DMS53 treated with DMSO at 0.1 percent for 48 hours (cell line): ENCODE results near the gene TCEAL7.
"Not testable (repeated sequence)": the region's sequence is repeated elsewhere in the genome, so short reads cannot be mapped to it uniquely, and the experiment has no call there.

ENCODE experiments used
- DNase-seq: peaks from one replicate; lab custom pipeline; 2025; ENCODE audit not compliant: unreplicated experiment; lab: John Stamatoyannopoulos, UW

TCEAL7 gene, protein sequence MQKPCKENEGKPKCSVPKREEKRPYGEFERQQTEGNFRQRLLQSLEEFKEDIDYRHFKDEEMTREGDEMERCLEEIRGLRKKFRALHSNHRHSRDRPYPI

DNA sequence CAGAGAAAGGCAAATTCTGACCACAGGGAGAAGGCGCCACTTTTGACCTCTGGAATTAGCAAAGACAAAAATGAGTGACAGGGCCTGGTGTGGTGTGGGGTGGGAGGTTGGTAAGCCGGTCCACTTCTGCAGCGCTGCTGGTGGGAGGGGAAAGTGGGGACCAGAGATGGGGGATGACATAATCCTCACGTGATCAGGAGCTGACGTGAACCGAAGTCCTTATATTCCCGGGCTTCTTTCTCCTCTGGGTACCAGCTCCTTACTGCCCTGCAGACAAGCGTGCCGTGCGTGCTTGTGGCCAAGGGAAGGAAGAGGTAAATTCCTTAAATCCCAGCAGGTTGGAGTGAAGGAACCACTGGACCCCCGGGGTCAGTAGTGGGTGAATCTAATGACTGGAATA, at the start of gene TCEAL7:
TSS of gene TCEAL7 (plus strand) at position 249 of the 400 bp plus-strand sequence. CDS start 1,165 bp downstream, outside the sequence.
- DNase-seq = no peak

DNA sequence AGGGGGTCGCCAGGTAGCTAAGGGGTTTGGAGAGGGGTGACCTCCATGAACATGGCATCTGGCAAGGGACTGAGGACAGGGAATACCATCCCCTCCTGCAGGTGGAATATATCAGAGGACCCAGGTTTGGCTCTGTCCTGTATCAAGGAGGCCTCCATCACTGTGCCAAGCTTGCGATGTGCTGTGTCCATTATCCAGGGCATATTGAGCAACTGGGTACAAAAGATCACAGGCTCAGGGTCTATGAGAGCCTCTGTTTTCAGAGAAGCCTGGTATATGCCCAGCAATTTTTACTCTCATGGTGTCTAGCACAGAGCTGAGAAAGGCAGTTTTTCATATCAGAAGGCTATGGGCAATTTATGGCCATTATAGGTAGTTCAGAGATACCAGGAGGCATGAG, 36.9 kb upstream of the TCEAL7 start:
- no peak for DNase-seq

DNA sequence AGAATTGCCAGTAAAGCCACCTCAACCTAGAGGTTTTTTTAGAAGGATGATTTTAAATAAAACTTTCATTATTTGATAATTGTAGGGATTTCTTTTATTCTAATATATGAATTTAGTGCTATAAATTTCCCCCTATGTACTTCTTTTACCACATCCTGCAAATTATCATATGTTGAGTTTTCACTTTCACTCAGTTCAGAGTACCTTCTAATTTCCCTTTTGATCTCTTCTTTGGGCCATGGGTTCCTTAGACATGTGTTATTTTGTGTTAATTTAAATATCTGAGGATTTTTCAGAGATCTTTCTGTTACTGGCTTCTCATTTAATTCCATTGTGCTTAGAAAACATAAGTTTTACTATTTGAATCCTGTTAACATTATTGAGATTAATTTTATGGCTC, 25.3 kb upstream of the TCEAL7 start:
- DNase-seq = no peak

DNA sequence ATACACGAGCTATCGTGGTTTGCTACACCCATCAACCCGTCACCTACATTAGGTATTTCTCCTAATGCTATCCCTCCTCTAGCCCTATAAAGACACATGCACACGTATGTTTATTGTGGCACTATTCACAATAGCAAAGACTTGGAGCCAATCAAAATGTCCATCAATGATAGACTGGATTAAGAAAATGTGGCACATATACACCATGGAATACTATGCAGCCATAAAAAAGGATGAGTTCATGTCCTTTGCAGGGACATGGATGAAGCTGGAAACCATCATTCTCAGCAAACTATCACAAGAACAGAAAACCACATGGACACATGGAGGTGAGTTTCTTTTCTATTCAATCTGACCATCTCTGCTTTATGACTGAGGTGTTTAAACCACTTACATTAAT, 24.4 kb upstream of the TCEAL7 start:
- DNase-seq = not testable (repeated sequence)

DNA sequence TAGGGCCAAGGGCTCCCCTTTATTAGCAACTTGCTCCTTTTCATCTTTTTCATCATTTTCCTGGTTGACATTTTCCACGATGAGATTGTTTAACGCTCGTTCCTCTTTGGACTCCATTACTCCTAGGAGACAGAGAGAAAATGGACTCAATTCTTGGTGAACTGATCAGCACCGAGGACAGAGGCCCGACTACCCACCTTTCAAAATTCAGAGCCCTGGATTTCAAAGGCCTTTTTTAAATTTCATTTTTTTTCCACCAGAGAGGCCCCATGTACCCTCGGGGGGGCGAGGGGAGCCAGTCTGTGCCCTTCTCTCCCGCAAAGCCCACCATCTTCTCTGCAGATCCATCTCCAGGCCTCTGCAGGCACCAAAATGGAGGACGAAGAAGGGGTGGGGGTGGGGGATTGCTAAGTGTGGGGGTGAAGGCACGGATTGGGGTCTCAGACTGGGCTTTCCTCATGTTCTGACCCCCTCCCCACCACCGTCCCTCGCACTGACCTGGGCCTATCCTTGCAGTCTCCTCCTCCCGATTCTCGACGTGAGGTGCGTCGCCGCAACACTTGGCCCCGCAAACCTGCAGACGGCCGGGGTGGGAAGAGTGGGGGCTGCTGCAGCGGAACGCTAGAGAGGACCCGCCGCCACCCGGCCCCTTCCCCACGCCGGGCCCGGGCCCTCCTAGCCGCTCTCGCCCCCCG, 20.0 kb upstream of the TCEAL7 start:
- no peak for DNase-seq

DNA sequence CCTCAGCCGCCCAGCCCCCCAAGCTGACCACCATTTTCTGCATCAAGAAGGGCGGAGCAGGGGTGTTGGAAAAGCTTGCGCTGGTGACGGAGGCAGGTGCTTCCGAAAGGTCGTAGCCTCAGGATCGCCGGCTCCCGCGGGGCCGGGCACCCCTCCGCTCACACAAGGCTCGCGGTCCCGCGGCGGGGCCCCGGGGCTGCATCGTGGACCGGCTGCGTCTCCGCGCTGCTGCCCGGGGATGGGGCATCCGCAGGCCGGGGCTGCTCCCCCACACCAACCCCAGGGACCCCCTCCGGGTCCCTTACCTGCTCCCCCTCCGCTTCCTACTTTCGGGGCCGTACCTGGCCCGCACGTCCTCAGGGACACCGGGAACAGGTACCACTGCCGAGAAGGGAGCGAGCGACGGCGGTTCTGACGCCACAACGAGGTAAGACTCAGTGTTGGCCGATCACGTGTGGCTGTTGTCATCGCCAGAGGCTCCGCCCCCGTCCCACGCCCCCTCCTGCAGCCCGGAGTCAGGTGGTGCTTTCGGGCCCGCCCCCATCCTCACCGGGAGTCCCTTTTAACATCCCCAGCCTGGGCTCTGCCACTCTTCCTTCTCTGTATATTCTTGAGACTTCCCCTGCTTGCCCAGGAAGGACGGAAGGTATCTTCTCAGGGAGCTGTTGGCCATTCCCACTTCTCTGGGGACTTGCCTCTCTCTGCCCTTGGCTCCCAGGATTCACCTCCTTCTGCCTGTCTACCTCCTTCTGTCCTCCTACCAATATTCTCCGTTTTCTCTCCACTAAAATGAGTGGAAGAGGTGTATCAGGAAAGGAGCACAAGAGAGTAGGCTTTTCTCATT, 19.3 kb upstream of the TCEAL7 start, which contains the start of gene BEX2:
TSS of gene BEX2 (minus strand) at position 436 of the 844 bp plus-strand sequence. CDS start 1,014 bp downstream, outside the sequence.
- DNase-seq = peak; percentile 75

DNA sequence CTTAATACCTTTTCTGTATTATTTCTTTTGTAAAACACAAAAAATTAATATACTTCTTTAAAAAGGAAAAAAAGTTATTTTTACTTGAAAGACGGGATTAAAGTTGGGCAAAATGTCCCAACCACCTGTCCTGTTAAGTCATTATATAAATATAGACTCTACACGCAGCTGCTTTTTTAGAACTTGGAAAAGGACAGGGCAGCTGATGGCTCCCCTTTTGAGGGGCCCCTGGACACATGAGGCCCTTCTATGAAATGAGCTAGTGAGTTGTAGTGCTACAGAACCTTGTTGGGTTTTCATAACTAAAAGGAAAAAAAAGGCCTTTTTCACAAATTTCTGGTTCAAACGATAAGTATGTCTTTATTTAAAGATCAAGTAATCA, 18.6 kb upstream of the TCEAL7 start:
- no peak for DNase-seq

DNA sequence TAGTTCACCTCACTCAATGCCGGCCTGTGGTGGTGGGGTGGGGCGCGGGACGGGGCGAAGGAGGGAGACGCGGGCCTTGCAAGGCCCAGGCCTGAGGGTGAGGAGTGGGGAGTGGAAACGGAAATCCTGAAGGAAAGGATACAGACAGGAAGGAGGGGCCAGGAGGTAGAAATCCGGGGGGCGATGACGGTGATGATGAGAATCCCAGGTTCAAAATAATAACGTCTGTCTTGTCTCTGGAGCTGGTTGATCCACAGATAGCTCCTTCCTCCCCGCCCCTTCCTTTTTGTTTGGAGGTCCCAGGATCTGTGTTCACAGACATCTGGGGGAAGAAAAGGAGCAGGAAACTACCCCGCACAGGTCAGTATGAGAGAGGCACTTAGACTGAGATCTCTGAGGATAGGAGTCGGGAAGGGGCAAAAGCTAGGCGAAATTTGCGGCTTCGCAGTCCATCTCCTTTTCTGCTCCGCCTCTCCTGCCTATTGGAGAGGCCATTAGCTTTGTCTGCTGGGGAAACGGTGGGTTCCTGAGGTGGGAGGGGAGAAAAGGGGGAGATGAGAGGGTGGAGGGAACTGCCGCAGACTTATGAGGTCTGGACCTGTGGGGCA, 746 bp downstream of the TCEAL7 start:
- DNase-seq = no peak

DNA sequence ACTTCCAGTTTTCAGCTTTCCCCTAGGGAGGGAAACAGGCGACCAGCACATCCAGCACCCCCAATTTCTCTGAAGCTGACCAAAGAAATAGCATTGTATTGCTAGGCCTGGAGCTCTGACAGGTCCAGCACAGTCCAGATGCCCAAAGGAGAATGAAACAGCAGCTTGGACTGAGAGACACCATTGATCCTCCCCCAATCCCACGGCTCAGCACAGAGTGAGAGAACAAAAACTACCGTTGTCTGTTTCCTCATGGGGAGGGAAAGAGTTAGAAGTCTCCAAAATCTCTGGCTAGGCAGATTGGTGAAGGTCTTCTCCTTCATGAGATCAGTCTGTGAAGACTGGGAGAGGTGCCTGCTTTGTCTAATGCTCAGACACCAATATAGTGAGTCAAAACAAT, 8.6 kb downstream of the TCEAL7 start:
- DNase-seq = no peak

DNA sequence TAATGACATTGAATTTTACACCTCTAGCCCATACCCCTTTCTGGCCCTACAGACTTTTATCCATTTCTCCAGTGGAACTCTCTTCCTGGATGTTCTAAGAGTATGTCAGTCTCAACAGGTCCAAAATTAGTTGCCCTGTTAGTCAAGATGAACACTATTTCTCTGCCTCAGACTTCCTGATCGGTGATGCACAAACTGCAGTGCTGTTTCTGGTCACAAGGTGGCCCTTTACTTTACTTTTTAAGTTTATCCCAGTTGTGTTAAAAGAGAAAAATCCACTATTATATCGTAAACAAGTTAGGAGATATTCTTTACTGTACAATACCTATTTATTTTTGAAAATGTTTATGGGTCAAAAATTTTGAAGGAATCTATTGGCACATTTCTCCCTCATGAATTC, 13.1 kb downstream of the TCEAL7 start:
- peak; percentile 17 for DNase-seq

DNA sequence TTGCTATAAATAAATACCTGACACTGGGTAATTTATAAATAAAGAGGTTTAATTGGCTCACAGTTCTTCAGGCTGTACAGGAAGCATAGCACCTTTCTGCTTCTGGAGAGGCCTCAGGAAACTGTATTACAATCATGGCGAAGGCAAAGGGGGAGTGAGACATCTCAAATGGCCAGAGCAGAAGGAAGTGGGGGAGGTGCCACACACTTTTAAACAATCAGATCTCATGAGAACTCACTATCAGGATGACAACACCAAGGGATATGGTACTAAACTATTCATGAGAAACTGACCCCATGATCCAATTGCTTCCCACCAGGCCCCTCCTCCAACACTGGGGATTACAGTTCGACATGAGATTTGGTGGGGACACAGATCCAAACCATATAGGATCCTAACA, 14.6 kb downstream of the TCEAL7 start:
- no peak for DNase-seq

DNA sequence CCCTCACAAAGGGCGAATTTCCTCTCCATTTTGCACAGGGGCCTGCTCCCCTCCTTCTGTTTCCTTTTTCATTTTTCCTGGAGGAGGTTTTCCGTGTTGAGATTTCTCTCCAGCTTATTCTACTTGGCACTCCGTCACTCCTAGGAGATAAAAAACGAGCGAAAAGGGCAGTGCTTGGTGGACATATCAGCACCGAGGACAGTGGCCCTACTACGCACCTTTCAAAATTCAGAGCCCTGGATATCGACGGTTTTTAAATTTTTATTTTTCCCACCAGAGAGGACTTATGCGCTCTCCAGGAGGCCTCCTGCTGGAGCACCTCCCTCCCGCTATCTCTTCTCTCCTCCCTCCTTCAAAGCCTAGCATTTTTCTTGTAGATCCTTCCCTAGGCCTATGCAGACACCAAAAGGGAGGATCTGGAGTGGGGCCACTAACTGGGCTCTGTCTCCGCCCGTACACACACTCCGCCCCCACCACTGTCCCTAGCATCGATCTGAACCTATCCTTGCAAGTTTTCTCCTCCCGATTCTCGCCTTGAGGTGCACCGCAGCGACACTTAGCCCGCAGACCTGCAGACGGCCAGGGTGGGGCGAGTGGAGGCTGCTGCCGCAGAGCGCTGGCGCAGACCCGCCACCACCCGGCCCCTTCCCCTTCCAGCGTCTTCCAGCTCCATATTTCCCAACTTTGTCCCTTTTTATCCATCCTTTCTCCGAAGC, 17.8 kb downstream of the TCEAL7 start:
- DNase-seq = no peak

DNA sequence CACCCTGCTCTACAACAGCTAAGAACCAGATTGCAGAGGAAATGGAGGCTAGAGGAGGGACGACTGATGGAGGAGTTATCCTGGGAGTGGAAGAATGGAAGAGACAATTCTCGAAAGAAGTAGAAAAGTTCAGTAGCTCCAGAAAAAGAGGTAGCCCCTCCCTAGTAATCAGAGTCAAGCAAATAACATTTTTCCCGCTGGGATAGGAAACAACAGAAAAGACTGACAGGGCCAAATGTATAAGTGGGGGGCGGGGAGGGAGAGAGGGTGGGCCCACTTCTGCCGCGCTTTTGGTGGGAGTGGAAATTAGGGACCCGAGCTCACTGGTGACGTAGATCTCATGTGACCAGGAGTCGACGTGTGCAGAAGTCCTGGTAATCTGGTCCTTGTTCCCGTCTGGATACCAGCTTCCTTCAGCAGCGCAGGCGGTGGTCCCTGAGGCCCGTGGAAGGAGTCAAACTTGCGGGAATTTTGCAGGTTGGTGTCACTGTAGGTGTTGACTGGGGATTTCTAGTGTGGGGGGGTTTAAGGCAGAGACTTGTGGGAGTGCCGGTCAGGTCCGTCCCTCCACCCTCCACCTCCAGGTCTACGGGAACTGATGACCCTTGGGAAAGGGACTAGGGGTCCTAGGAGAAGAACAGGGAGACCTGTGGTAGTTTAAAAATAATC, 26.2 kb downstream of the TCEAL7 start, which contains the start of gene TCEAL9:
TSS of gene TCEAL9 (plus strand) at position 377 of the 669 bp plus-strand sequence. CDS start 1,179 bp downstream, outside the sequence.
- peak; percentile 15 for DNase-seq

DNA sequence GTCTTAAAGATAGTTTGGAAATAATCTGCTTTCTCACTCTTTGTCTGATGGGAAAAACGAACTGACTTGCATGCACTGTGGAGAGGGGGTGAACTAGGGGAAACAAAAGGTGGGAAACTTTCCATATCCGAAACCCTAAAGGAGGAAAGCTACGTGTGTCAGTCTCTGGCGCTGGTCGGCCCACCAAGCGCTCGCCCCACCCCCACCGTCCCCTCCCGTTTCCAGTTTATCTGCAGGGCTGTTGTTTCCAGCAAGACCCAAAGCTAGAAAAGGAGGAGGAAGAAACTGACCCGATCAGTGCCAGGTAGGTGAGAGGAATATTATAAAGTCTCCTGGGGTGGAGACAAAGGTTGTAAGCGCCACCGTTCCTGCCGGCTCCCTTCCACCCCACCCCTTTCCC, 26.8 kb downstream of the TCEAL7 start:
- DNase-seq = no peak

DNA sequence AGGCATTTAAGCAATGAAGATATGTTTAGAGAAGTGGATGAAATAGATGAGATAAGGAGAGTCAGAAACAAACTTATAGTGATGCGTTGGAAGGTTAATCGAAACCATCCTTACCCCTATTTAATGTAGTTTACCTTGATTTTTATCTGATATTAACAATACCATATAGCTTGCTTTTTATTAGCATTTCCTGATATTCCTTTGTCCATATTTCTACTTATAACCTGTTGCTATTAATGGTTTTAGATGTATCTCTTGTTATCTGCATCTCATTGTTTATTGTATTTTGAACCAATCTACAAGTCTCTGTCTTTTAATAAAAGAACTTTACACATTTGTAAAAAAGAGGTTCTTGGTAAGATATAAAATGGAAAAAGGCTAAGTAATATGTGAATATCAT, 27.8 kb downstream of the TCEAL7 start:
- DNase-seq = no peak

DNA sequence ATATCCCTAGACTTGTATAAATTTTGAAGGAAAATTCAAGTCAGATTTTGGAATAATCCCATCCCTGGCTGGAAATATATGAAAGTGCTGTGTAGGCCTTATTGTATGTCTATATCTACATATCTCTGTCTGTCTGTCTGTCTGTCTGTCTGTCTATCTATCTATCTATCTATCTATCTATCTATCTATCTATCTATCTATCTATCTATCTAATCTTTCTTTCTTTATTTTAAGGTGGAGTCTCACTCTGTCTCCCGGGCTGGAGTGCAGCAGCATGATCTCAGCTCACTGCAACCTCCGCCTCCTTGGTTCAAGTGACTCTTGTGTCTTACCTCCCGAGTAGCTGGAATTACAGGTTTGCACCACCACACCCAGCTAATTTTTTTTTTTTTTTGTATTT, 29.6 kb downstream of the TCEAL7 start:
- not testable (repeated sequence) for DNase-seq

DNA sequence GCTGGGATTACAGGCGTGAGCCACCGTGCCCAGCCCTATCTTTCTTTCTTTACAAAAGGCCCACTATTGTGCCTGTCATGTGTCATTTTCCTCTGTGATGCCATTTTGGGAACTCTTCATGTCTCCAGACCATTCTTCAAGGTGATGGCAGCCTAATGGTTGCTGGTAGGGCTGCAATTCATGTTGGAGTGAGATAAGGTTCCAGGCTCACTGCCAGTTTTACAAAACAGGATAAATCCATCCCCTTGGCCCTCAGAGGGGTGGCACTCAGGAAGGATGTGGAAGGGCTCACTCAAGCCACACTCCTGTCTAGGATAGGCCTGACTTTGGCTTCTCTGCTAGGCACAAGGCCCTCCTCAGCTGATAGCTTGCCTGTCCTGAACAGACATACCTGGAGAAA, 30.1 kb downstream of the TCEAL7 start:
- no peak for DNase-seq

DNA sequence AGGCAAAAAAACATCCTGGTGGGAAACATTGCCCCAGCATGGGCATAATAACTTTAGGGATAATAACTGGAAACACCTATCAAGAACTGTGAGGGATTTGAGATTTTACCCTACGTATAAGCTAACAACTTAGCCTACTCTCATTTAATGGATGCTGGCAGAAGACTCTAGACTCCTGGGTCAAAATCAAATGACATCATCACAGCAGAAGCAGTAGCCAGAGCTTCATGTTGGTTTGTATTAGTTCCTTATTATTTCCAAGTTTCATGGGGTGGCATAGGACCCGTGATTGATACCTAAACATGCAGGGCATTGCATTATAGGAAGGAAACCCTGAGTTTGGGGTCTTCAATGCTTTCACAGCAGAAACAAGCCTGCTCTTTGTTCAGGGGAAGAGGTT, 30.9 kb downstream of the TCEAL7 start:
- DNase-seq = no peak

DNA sequence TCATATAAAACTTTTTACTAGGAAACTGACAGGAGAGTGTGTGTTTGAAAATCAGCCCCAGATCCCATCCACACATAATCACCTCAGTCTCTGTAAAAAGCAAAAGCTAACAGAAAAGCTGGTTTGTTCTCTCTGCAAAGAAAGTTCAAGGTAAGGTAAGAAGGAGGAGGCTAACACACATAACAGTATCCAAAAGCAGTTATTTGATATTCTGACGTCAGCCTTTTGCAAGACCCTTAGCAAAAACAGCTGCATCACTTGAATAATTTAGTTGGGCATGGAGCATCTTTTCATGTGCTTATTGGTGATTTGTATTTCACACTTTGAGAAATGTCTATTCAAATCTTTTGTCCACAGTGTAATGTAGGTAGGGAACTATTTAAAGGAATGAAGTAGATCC, 31.8 kb downstream of the TCEAL7 start:
- DNase-seq = no peak

DNA sequence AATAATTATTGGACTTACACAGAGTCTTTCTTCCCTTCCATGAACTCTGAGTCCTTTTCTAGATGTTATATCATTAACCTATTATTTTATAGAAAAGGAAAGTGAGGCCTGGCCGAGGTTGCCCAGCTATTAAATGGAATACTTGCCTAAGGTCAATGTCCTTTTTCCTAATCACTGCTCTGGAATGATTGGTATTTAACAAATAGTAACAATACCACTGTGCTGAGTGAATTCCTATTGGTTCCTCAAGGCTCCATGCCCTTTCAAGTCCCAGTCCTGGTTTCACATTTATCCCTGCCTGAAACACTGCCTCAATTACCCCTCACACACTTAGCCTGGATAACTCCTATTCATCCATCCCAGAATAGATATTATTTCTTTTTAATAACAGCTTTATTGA, 32.4 kb downstream of the TCEAL7 start:
- DNase-seq = no peak
